Mucosa of descending colon (tissue), 3 donors: ENCODE data around the gene SYNJ1. TPM values are rescaled to one million over a fixed set of nuclear protein-coding genes. Genes with fewer than 3 reads are reported as not detected.
A peak's percentile ranks its signal among the peaks of the same experiment; 100 is the strongest.

Source experiments
- ATAC-seq: fragments of 200-7000 bp; cut with Tn5 transposase; one replicate; pipeline ENCODE4 v1.9.1; 2020; ENCODE audit warnings: mild to moderate bottlenecking, moderate library complexity
- DNase-seq, 3 donors: peaks; one replicate each; pipeline ENCODE4 v3.0.0-alpha.2; 2020
- H3K36me3 ChIP-seq: fragments of 200-600 bp; one replicate; pipeline ENCODE4 v1.8.0; 2021; ENCODE audit warnings: low read depth, mild to moderate bottlenecking
- H3K4me1 ChIP-seq: fragments of 200-600 bp; one replicate; pipeline ENCODE4 v1.8.0; 2021; ENCODE audit warnings: low read depth, mild to moderate bottlenecking
- H3K4me3 ChIP-seq: fragments of 200-600 bp; one replicate; pipeline ENCODE4 v1.8.0; 2021; ENCODE audit warnings: mild to moderate bottlenecking
- H3K9me3 ChIP-seq: fragments of 200-600 bp; one replicate; pipeline ENCODE4 v1.8.0; 2021; ENCODE audit warnings: mild to moderate bottlenecking
- intact Hi-C, 2 donors: fragments of 100-400 bp; cut with DNase I in 1 of 2; cut with micrococcal nuclease in 1 of 2; formaldehyde crosslinking; loops; one replicate each; pipeline versions ENCODE4 v1.11.0 to v1.11.1; 2022; cut with DNase I, micrococcal nuclease
- total RNA-seq, 3 donors: library from RNA; stranded (reverse); fragmentation: NEBNext Ultra II Directional in 2 of 3; extraction: Animal tissue kit (Norgen Biotek cat#: 25700) in 2 of 3; gene quantifications; one replicate each; pipeline versions ENCODE4 v1.2.1 to v1.2.4, GENCODE V29; 2021 to 2023
- TF ChIP-seq, protein P1 (sequence below): fragments of 200-600 bp; IDR thresholded peaks from one replicate; pipeline ENCODE4 v1.8.0; 2022; ENCODE audit warnings: antibody characterized with exemption, mild to moderate bottlenecking
- donor health status: DM: no; HTN: no; CAD: no; lungs with moderate emphysema.
- donor health status: DM: no; HTN: no; CAD: no.
- donor health status: DM: no; HTN: yes; CAD: no.

SYNJ1 gene
- total RNA-seq, 3 donors from 2014 or later: 13.2 to 21.1 (median 16.8) TPM

DNA sequence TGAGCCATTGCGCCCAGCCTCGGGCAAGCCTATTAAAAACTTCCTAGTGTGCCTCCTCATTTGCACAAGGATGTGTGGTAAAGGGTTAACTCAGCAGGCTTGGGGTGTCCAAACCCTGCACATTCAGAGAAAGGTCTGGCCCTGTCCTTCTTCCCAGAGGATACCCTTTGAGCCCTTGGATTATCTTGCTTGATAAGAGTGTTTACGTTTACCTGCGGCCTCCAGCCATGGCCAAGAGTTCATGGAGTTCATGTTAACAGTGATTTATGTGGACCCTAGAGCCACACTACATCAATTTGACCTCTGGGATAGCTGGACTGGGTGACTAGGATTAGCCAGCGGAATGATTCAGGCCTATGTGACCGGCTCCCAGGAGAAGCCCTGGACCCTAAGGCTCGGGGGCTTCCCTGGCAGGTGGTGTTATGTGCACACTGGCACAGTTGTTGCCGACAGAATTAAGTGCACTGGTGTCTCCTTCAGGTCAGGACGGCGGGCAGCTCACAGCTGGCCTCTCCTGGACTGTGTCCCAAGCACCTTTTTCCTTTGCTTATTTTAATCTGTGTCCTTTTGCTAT, 134.8 kb downstream of the SYNJ1 start:
- peak; percentile 17 for ATAC-seq
- no peak for DNase-seq

DNA sequence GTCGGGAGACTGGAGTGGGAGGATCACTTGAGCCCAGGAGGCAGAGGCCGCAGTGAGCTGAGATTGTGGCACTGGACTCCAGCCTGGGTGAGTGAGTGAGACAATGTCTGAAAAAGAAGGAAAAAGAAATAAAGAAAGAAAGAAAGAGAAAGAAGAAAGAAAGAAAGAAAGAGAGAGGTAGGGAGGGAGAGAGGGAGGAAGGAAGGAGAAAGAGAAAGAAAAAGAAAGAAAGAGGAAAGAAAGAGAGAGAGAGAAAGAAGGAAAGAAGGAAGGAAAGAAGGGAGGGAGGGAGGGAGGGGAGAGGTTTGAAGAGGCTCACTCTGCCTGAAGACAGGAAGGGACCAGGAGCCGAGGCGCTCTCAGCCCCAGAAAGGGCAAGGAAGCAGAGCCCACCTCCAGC, 137.7 kb downstream of the SYNJ1 start:
- TF ChIP-seq, protein P1, sequence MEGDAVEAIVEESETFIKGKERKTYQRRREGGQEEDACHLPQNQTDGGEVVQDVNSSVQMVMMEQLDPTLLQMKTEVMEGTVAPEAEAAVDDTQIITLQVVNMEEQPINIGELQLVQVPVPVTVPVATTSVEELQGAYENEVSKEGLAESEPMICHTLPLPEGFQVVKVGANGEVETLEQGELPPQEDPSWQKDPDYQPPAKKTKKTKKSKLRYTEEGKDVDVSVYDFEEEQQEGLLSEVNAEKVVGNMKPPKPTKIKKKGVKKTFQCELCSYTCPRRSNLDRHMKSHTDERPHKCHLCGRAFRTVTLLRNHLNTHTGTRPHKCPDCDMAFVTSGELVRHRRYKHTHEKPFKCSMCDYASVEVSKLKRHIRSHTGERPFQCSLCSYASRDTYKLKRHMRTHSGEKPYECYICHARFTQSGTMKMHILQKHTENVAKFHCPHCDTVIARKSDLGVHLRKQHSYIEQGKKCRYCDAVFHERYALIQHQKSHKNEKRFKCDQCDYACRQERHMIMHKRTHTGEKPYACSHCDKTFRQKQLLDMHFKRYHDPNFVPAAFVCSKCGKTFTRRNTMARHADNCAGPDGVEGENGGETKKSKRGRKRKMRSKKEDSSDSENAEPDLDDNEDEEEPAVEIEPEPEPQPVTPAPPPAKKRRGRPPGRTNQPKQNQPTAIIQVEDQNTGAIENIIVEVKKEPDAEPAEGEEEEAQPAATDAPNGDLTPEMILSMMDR: no peak
- DNase-seq (no peak), ATAC-seq (no peak)
- Histone ChIP-seq H3K4me1 (peaks cover 2% of the 10 kb centered on the region), H3K9me3 (no peaks in the 10 kb centered on the region), H3K4me3 (no peak overlapping the region), H3K36me3 (no peaks in the 10 kb centered on the region)
- intact Hi-C loops: no loop called here

More for the DNA sequence above, 134.8 kb downstream of the SYNJ1 start:
- TF ChIP-seq, protein P1: no peak
- no peaks in the 10 kb centered on the region for H3K9me3 ChIP-seq
- H3K4me1 ChIP-seq: peaks cover 2% of the 10 kb centered on the region
- no peaks in the 10 kb centered on the region for H3K36me3 ChIP-seq
- intact Hi-C loops: no loop called here
- H3K4me3 ChIP-seq: no peak overlapping the region

DNA sequence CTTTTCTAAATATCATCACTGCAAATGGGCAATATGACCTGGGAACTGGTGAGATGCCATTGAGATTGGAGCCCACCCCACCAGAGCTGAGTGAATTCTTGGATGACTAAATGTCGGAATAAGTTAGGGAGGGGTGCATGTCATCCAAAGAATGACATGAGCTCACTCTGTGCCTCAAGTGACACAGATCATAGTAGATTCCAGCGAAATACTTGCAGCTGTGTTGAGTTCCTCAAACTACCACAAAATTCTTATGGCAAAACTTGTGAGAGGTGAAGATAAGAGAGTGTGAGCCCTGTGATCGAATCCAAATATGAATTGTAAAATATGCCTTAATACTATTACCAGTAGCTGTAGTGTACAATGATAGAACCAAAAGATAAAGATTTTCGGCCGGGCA, 140.2 kb downstream of the SYNJ1 start:
- ATAC-seq: no peak
- no peaks in the 10 kb centered on the region for H3K36me3 ChIP-seq
- H3K9me3 ChIP-seq: no peaks in the 10 kb centered on the region
- intact Hi-C loops: no loop called here
- no peak for DNase-seq
- TF ChIP-seq, protein P1: no peak
- no peak overlapping the region for H3K4me3 ChIP-seq
- no peaks in the 10 kb centered on the region for H3K4me1 ChIP-seq

DNA sequence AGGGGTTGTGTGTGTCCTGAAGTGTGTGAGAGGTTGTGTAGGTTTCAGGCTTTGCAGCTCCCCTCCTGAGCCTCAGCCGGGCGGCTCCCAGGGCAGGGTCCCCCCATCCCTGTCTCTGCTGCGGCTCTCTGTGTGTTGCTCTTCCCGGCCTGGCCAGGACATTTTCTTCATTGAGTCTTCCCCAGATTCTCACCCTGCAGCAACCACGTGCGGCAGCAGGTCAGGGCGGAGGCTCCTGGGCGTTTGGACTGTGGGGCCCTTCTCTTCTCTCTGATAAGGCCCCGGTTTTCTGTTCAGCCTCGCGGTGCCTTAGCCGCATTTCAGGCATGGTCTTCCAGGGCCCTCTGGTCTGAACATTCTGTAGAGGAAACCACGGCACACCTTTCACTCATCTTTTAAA, 140.7 kb downstream of the SYNJ1 start:
- ATAC-seq (no peak), DNase-seq (no peak)
- Histone ChIP-seq H3K9me3 (no peaks in the 10 kb centered on the region), H3K4me1 (no peaks in the 10 kb centered on the region), H3K36me3 (no peaks in the 10 kb centered on the region), H3K4me3 (no peak overlapping the region)
- TF ChIP-seq, protein P1: no peak
- intact Hi-C loops: no loop called here

DNA sequence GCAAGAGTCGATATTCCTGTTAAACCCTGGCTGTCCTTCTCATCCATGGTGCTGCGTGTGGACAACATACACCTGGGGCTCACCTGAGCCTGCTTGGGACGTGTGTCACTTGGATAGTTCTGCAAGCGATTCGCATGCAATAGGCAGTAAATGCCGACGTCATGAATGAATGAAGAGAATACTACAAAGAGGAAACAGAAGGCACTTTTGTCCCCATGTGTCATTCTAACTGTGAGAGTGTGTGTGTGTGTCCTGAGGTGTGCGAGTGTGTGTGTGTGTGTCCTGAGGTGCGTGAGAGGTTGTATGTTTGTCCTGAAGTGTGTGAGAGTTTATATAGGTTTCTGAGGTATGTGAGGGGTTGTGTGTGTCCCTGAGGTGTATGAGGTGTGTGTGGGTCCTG, 141.8 kb downstream of the SYNJ1 start:
- TF ChIP-seq, protein P1: no peak
- no peak for DNase-seq
- no peaks in the 10 kb centered on the region for H3K9me3 ChIP-seq
- intact Hi-C loops: no loop called here
- H3K36me3 ChIP-seq: no peaks in the 10 kb centered on the region
- no peak for ATAC-seq
- no peaks in the 10 kb centered on the region for H3K4me1 ChIP-seq
- H3K4me3 ChIP-seq: no peak overlapping the region
